Vagina (tissue), 2 donors: ENCODE measurements around the gene IGFLR1. TPM values are rescaled to one million over a fixed set of nuclear protein-coding genes. Genes with fewer than 3 reads are reported as not detected.

Experiments
- DNase-seq, 2 donors: peaks; one replicate each; pipeline ENCODE4 v3.0.0-alpha.2; 2017; ENCODE audit errors: extremely low spot score in 2 of 2
- H3K27ac ChIP-seq: fragments of 200-600 bp; sonication (generic); one replicate; pipeline ENCODE4 v1.5.1; 2019
- H3K27me3 ChIP-seq: fragments of 200-600 bp; sonication (generic); one replicate; pipeline ENCODE4 v1.5.1; 2019
- H3K36me3 ChIP-seq, 2 donors: fragments of 200-600 bp; sonication (generic); one replicate each; pipeline ENCODE4 v1.5.1; 2017 to 2019
- H3K4me1 ChIP-seq: fragments of 200-600 bp; sonication (generic); one replicate; pipeline ENCODE4 v1.5.1; 2019
- H3K4me3 ChIP-seq, 2 donors: fragments of 200-600 bp; sonication (generic); 1 replicate in 1 of 2; 2 replicates in 1 of 2; pipeline ENCODE4 v1.5.1; 2016 to 2019
- H3K9me3 ChIP-seq: fragments of 200-600 bp; sonication (generic); one replicate; pipeline ENCODE4 v1.5.1; 2019
- CTCF ChIP-seq, 3 experiments: fragments of 450-650 bp in 2 of 3; fragments of 200-600 bp in 1 of 3; sonication (generic) in 1 of 3; IDR thresholded peaks; one replicate each; pipeline ENCODE4 v1.5.1; 2017 to 2019; ENCODE audit warnings: antibody characterized with exemption in 3 of 3, mild to moderate bottlenecking in 2 of 3, moderate library complexity in 2 of 3
- POLR2A ChIP-seq, 2 donors: fragments of 450-650 bp; IDR thresholded peaks; one replicate each; pipeline ENCODE4 v1.6.1; 2017; ENCODE audit warnings: antibody characterized with exemption in 2 of 2, mild to moderate bottlenecking in 2 of 2, moderate library complexity in 2 of 2
- POLR2AphosphoS5 ChIP-seq, 2 donors: sonication (generic); formaldehyde crosslinking; IDR thresholded peaks; one replicate each; pipeline ENCODE4 v1.9.0; 2017; ENCODE audit warnings: antibody characterized with exemption in 2 of 2, mild to moderate bottlenecking in 2 of 2, low read depth in 1 of 2; ENCODE audit not compliant: insufficient read depth in 1 of 2
- intact Hi-C: fragments of 100-400 bp; cut with DNase I; formaldehyde crosslinking; loops from one replicate; pipeline ENCODE4 v1.15.1; 2023
- total RNA-seq: library from RNA; depleted of rRNA; stranded (reverse); fragments of >200 nt; gene quantifications from one replicate; pipeline ENCODE4 v1.2.3, GENCODE V29; 2016

The IGFLR1 gene
- total RNA-seq, 1 donor from 2014 or later: 7.4 TPM

DNA sequence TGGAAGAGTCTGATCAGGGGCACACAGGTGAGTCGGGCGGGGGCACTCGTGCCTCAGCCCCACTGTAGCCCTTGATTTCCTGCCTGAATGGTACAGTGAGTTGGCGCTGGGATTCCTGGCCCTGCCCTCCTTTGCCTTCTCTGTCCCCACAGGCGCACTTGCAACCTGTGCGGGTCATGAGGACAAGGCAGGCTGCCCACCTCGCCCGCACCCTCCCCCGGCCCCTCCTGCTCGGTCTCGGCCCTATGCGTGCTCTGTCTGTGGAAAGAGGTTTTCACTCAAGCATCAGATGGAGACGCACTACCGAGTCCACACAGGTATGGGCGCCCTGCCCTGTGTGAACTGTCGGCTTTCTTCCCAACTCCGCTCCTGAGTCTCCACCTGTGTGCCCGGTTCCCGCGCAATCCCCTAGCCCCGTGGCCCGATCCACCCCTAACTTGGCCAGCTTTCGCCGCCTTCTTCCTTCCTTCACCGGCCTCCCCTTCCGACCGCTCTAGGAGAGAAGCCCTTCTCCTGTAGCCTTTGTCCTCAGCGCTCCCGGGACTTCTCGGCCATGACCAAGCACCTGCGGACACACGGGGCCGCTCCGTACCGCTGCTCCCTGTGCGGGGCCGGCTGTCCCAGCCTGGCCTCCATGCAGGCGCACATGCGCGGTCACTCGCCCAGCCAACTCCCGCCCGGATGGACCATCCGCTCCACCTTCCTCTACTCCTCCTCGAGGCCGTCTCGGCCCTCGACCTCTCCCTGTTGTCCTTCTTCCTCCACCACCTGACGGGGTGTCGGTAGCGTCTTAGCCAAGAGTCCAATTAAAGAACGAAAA, 26.1 kb downstream of the IGFLR1 start:
- DNase-seq: no peak
- TF ChIP-seq CTCF (IDR thresholded peaks at IDR 0.05) (no peak), POLR2A (IDR thresholded peaks at IDR 0.05) (no peak), POLR2AphosphoS5 (IDR thresholded peaks at IDR 0.05; ENCODE audit: insufficient read depth in 1 of 2, low read depth in 1 of 2) (no peak)
- Histone ChIP-seq H3K9me3 (no peaks in the 10 kb centered on the region), H3K4me3 (peak overlapping the region; percentile 67 to 86), H3K36me3 (peaks cover 0 to 12% of the 10 kb centered on the region in 2 donors), H3K27ac (peak overlapping the region; percentile 85), H3K4me1 (peaks cover 30% of the 10 kb centered on the region), H3K27me3 (no peaks in the 10 kb centered on the region)
- intact Hi-C loops: loop anchor here (5.0 to 10.0 kb wide), 2 partner anchors 169 to 219 kb away; partner anchors contain the start of genes LRFN3 and TMEM147

- Histone ChIP-seq H3K4me1 (peaks cover 30% of the 10 kb centered on the region), H3K27ac (peak overlapping the region; percentile 85), H3K9me3 (no peaks in the 10 kb centered on the region), H3K4me3 (peak overlapping the region in 1 of 2 donors; percentile 67), H3K27me3 (no peaks in the 10 kb centered on the region), H3K36me3 (peaks cover 0 to 5% of the 10 kb centered on the region in 2 donors)
- intact Hi-C loops: loop anchor here (5.0 to 10.0 kb wide), 2 partner anchors 168 to 219 kb away; partner anchors contain the start of genes LRFN3 and TMEM147
- DNase-seq: no peak
- TF ChIP-seq CTCF (IDR thresholded peaks at IDR 0.05): no peak
- TF ChIP-seq POLR2A (IDR thresholded peaks at IDR 0.05): no peak
- TF ChIP-seq POLR2AphosphoS5 (IDR thresholded peaks at IDR 0.05; ENCODE audit: insufficient read depth in 1 of 2, low read depth in 1 of 2): no peak
Measured at GRCh38 chr19:35715355-35715809, 26.9 kb downstream of the IGFLR1 start.

- no peak overlapping the region for H3K27ac ChIP-seq
- peaks cover 26% of the 10 kb centered on the region for H3K4me1 ChIP-seq
- no peak overlapping the region for H3K4me3 ChIP-seq
- intact Hi-C loops: loop anchor here (5.0 to 10.0 kb wide), 2 partner anchors 167 to 220 kb away; partner anchors contain the start of genes LRFN3 and TMEM147
- TF ChIP-seq POLR2A (IDR thresholded peaks at IDR 0.05) (no peak), POLR2AphosphoS5 (IDR thresholded peaks at IDR 0.05; ENCODE audit: insufficient read depth in 1 of 2, low read depth in 1 of 2) (no peak), CTCF (IDR thresholded peaks at IDR 0.05) (no peak)
- H3K9me3 ChIP-seq: no peaks in the 10 kb centered on the region
- H3K36me3 ChIP-seq: peaks cover 0 to 2% of the 10 kb centered on the region in 2 donors
- DNase-seq: no peak
- H3K27me3 ChIP-seq: no peaks in the 10 kb centered on the region
Measured at GRCh38 chr19:35714601-35715354, 27.5 kb downstream of the IGFLR1 start.

- TF ChIP-seq CTCF (IDR thresholded peaks at IDR 0.05): no peak
- no peak for TF ChIP-seq POLR2AphosphoS5 (IDR thresholded peaks at IDR 0.05; ENCODE audit: insufficient read depth in 1 of 2, low read depth in 1 of 2)
- TF ChIP-seq POLR2A (IDR thresholded peaks at IDR 0.05): no peak
- Histone ChIP-seq H3K9me3 (no peaks in the 10 kb centered on the region), H3K4me3 (no peak overlapping the region), H3K4me1 (peaks cover 19% of the 10 kb centered on the region), H3K27ac (no peak overlapping the region), H3K36me3 (no peaks in the 10 kb centered on the region), H3K27me3 (no peaks in the 10 kb centered on the region)
- no peak for DNase-seq
- intact Hi-C loops: loop anchor here (10.0 kb wide), 1 partner anchor 221 kb away; the partner anchor contains the start of gene LRFN3
Measured at GRCh38 chr19:35713904-35714495, 28.3 kb downstream of the IGFLR1 start.
